K562 (cell line): ENCODE results near the gene NAA15. TPM values are rescaled to one million over a fixed set of nuclear protein-coding genes. Genes with fewer than 3 reads are reported as not detected.

Experiments
- ATF3 ChIP-seq, 2 experiments: fragments of 450-650 bp in 1 of 2; sonication (generic) in 1 of 2; formaldehyde crosslinking in 1 of 2; IDR thresholded peaks in 1 of 2; conservative IDR thresholded peaks in 1 of 2; 2 replicates each; pipeline versions ENCODE4 v1.6.1 to v1.8.1; 2016 to 2023; ENCODE audit warnings: mild to moderate bottlenecking in 2 of 2, moderate library complexity in 2 of 2, inconsistent platforms in 1 of 2, missing genetic modification reagents in 1 of 2
- BRF2 ChIP-seq: IDR thresholded peaks from 3 replicates; pipeline ENCODE4 v1.6.1; 2011; ENCODE audit warnings: borderline replicate concordance, mild to moderate bottlenecking; ENCODE audit not compliant: insufficient read length, insufficient read depth
- HDAC2 ChIP-seq: fragments of 450-650 bp; IDR thresholded peaks from 2 replicates; pipeline ENCODE4 v1.6.1; 2016; ENCODE audit warnings: mild to moderate bottlenecking
- HMBOX1 ChIP-seq: sonication (generic); IDR thresholded peaks from 2 replicates; pipeline ENCODE4 v1.6.1; 2016
- KDM4B ChIP-seq, 2 experiments: fragments of 450-650 bp in 1 of 2; sonication (generic) in 1 of 2; IDR thresholded peaks; 2 replicates each; pipeline ENCODE4 v1.6.1; 2016 to 2017; ENCODE audit warnings: borderline replicate concordance in 2 of 2, antibody characterized with exemption in 1 of 2, low read depth in 1 of 2, mild to moderate bottlenecking in 1 of 2
- MAFG ChIP-seq: fragments of 450-650 bp; conservative IDR thresholded peaks from 2 replicates; pipeline ENCODE4 v1.6.1; 2016; ENCODE audit warnings: missing genetic modification characterization, missing compliant biosample characterization
- MCM3 ChIP-seq: fragments of 450-650 bp; IDR thresholded peaks from 2 replicates; pipeline ENCODE4 v1.6.1; 2016
- MLX ChIP-seq, 2 experiments: fragments of 450-650 bp in 1 of 2; sonication (generic) in 1 of 2; formaldehyde crosslinking; conservative IDR thresholded peaks; 2 replicates each; pipeline versions ENCODE4 v1.4.0 to v1.8.1; 2020 to 2022; ENCODE audit warnings: mild to moderate bottlenecking in 1 of 2, missing genetic modification reagents in 1 of 2
- MTA1 ChIP-seq: fragments of 450-650 bp; IDR thresholded peaks from 2 replicates; pipeline ENCODE4 v1.6.1; 2017; ENCODE audit warnings: borderline replicate concordance
- NFE2L1 ChIP-seq: fragments of 450-650 bp; IDR thresholded peaks from 2 replicates; pipeline ENCODE4 v1.6.1; 2016; ENCODE audit warnings: missing genetic modification characterization, low read depth, mild to moderate bottlenecking, missing compliant biosample characterization, moderate library complexity, borderline replicate concordance
- NR2C1 ChIP-seq, 2 experiments: fragments of 450-650 bp; IDR thresholded peaks; 2 replicates each; pipeline ENCODE4 v1.6.1; 2017; ENCODE audit warnings: mild to moderate bottlenecking in 2 of 2, antibody characterized with exemption in 1 of 2, inconsistent platforms in 1 of 2, missing compliant biosample characterization in 1 of 2, missing genetic modification characterization in 1 of 2
- PHF8 ChIP-seq: fragments of 200-600 bp; sonication (generic); IDR thresholded peaks from 2 replicates; pipeline ENCODE4 v1.6.1; 2012; ENCODE audit warnings: mixed run types, mild to moderate bottlenecking, inconsistent platforms, low read length, moderate library complexity, borderline replicate concordance
- PURB ChIP-seq: sonication (generic); formaldehyde crosslinking; IDR thresholded peaks from 2 replicates; pipeline ENCODE4 v1.9.0; 2021; ENCODE audit warnings: low read depth, mild to moderate bottlenecking, missing genetic modification reagents
- SIRT6 ChIP-seq: IDR thresholded peaks from one replicate; pipeline ENCODE4 v1.6.1; 2012; ENCODE audit warnings: low read depth, mild to moderate bottlenecking, control low read depth, inconsistent platforms, low read length, moderate library complexity
- SMAD4 ChIP-seq: fragments of 250-450 bp; sonication (Bioruptor Pico); conservative IDR thresholded peaks from 2 replicates; pipeline ENCODE4 v1.8.0; 2021; ENCODE audit warnings: inconsistent platforms, mild to moderate bottlenecking, moderate library complexity
- SMARCC2 ChIP-seq: fragments of 450-650 bp; IDR thresholded peaks from 2 replicates; pipeline ENCODE4 v1.6.1; 2017; ENCODE audit warnings: antibody characterized with exemption, moderate library complexity, mild to moderate bottlenecking, low read depth
- TBL1XR1 ChIP-seq, 2 experiments: IDR thresholded peaks; 2 replicates each; pipeline ENCODE4 v1.6.1; 2012; ENCODE audit warnings: improper control_type of control experiment in 2 of 2, low read length in 2 of 2, mild to moderate bottlenecking in 1 of 2
- TCF15 ChIP-seq: fragments of 250-450 bp; sonication (Bioruptor Pico); IDR thresholded peaks from 2 replicates; pipeline ENCODE4 v1.8.0; 2022; ENCODE audit warnings: moderate library complexity, mild to moderate bottlenecking, inconsistent platforms
- TEAD1 ChIP-seq, 2 experiments: fragments of 450-650 bp in 1 of 2; sonication (generic) in 1 of 2; formaldehyde crosslinking; IDR thresholded peaks; 2 replicates each; pipeline versions ENCODE4 v1.4.0 to v1.8.0; 2020 to 2022; ENCODE audit warnings: mild to moderate bottlenecking in 2 of 2, missing genetic modification reagents in 1 of 2
- TFAP4 ChIP-seq: sonication (generic); formaldehyde crosslinking; IDR thresholded peaks from 2 replicates; pipeline ENCODE4 v1.8.0; 2022; ENCODE audit warnings: missing genetic modification reagents, mild to moderate bottlenecking, moderate library complexity, borderline replicate concordance
- ZNF766 ChIP-seq: fragments of 200-800 bp; sonication (Bioruptor generic); conservative IDR thresholded peaks from 2 replicates; pipeline ENCODE4 v1.6.1; 2016; ENCODE audit warnings: missing genetic modification characterization, missing compliant biosample characterization
- polyA plus RNA-seq, 8 experiments: library from polyadenylated mRNA; depleted of rRNA in 4 of 8; stranded (reverse) in 5 of 8; unstranded in 3 of 8; fragments of >200 nt; fragmentation: Nextera tagmentation in 2 of 8; fragmentation: Illumina TruSeq in 1 of 8; extraction: Ambion mirVana in 2 of 8; extraction: Trizol in 1 of 8; gene quantifications; 2 replicates each; pipeline versions ENCODE4 v1.2.1 to v1.2.3, GENCODE V29; 2011 to 2014; ENCODE audit warnings: inconsistent platforms in 1 of 8, missing spikeins in 1 of 8
- total RNA-seq, 7 experiments: library from RNA; depleted of rRNA in 6 of 7; stranded (reverse); fragments of >200 nt in 6 of 7; fragmentation: Illumina TruSeq in 2 of 7; extraction: Trizol in 2 of 7; gene quantifications; 2 replicates each; pipeline versions ENCODE4 v1.2.1 to v1.2.3, GENCODE V29; 2011 to 2021; ENCODE audit warnings: low replicate concordance in 1 of 7

NAA15 gene
- total and polyA plus RNA-seq, 9 of the 15 experiments (the other 6 are each of a cell fraction or from before 2014, with no cell fraction given): 37.8 to 117 (median 63.2) TPM

- TF ChIP-seq ATF3 (IDR thresholded peaks at IDR 0.05) (no peak; the same call in 1 of the 2 replicates), ATF3 (CRISPR knock-in tag; conservative IDR thresholded peaks at IDR 0.05) (0 out of 2 replicates have a peak, but pooled peaks have one; percentile 27), TFAP4 (CRISPR knock-in tag) (peak; percentile 80), KDM4B (IDR thresholded peaks at IDR 0.05; ENCODE audit: borderline replicate concordance in 2 of 2, low read depth in 1 of 2) (0 out of 4 replicates have a peak, but pooled peaks of 1 of the 2 experiments have one; percentile 23), TCF15 (CRISPR knock-in tag) (no peak), MAFG (tag) (no peak), SMAD4 (CRISPR knock-in tag) (peak; percentile 76), TEAD1 (CRISPR knock-in tag; IDR thresholded peaks at IDR 0.05) (0 out of 4 replicates have a peak, but pooled peaks of 1 of the 2 experiments have one; percentile 29), PURB (CRISPR knock-in tag) (no peak), MTA1 (no peak), HMBOX1 (peak; percentile 89), SMARCC2 (no peak), PHF8 (peak; percentile 92), MLX (CRISPR knock-in tag; conservative IDR thresholded peaks at IDR 0.05) (no peak), BRF2 (no peak), SIRT6 (no peak), HDAC2 (peak; percentile 70), ZNF766 (CRISPR knock-in tag) (no peak), TBL1XR1 (IDR thresholded peaks at IDR 0.05; ENCODE audit: low read length in 2 of 2) (peak in 1 of 2 experiments; percentile 30; a peak in 1 of 4 replicates), NR2C1 (IDR thresholded peaks at IDR 0.05) (no peak), NR2C1 (tag; IDR thresholded peaks at IDR 0.05) (no peak), NFE2L1 (no peak), MCM3 (no peak)
Observed at GRCh38 chr4:139453371-139454110, 152.2 kb downstream of the NAA15 start (continued).
